AG04449 (cell line): ENCODE measurements around the gene NME3.

Experiments
- CTCF ChIA-PET: fragments of 350-600 bp; formaldehyde crosslinking; extraction: SDS; loops from one replicate; lab custom pipeline; 2021; ENCODE audit warnings: antibody characterized with exemption; lab: Yijun Ruan, JAX
- POLR2A ChIA-PET: fragments of 400-600, 350-600 bp; formaldehyde crosslinking; extraction: SDS; loops from one replicate; lab custom pipeline; 2020; ENCODE audit warnings: antibody characterized with exemption, inconsistent platforms; lab: Yijun Ruan, JAX
- DNase-seq: peaks from one replicate; pipeline ENCODE4 v3.0.0-alpha.2; 2010; ENCODE audit warnings: low read depth, low spot score
- H3K4me3 ChIP-seq: 2 replicates; pipeline ENCODE4 v1.5.1; 2011; ENCODE audit warnings: low read depth, mild to moderate bottlenecking, control low read depth, low read length
- TF ChIP-seq, protein P1 (sequence below): IDR thresholded peaks from one replicate; pipeline ENCODE4 v1.5.1; 2011; ENCODE audit warnings: mild to moderate bottlenecking, moderate library complexity, low read length, control low read depth, inconsistent platforms; ENCODE audit not compliant: insufficient read depth; ENCODE audit errors: missing control alignments

Gene NME3

DNA sequence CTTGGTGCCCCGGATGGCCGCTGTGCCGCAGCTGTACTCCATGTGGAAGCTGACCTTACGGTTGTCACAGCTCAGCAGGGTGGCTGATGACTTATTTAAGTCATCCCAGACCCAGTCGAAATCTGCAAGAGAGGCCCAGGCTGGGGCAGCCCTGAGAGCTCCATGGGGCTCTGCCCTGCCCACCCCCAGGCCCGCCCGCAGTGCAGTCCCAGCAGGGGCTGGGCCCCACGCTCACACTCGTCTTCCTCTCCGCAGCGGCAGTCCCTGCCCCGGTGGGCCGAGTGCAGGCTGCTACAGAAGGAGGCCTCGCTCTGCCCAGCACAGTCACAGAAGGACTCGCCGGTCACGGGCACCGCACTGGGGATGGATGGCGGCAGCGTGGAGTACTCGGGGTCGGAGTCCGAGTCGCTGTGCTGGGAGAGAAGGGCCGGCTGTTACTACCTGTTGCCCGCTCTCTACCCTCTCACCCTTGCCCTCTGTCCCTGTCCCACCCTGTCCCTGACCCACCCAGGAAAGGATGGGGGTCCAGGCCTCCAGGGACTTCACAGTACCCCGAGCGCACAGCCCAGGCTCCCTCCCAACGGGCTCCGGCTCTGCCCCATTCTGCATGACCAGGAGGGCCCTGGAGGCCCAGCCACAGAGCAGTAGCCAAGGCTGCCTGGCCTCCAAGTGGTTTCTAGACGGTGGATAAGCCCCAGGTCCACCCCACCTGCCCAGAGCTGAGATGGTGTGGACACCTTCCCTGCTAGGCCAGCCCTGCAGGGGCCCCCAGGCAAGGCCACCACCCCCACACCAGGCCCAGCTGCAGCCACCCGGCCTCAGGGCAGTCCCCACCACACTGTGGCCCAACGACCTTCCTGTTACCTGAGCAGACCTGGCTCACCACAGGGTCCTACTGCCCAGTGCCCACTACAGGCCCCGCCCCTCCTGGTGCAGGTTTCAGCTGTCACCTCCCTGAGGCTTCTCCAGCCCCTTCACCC, 7.1 kb upstream of the NME3 start:
- TF ChIP-seq, protein P1, sequence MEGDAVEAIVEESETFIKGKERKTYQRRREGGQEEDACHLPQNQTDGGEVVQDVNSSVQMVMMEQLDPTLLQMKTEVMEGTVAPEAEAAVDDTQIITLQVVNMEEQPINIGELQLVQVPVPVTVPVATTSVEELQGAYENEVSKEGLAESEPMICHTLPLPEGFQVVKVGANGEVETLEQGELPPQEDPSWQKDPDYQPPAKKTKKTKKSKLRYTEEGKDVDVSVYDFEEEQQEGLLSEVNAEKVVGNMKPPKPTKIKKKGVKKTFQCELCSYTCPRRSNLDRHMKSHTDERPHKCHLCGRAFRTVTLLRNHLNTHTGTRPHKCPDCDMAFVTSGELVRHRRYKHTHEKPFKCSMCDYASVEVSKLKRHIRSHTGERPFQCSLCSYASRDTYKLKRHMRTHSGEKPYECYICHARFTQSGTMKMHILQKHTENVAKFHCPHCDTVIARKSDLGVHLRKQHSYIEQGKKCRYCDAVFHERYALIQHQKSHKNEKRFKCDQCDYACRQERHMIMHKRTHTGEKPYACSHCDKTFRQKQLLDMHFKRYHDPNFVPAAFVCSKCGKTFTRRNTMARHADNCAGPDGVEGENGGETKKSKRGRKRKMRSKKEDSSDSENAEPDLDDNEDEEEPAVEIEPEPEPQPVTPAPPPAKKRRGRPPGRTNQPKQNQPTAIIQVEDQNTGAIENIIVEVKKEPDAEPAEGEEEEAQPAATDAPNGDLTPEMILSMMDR = no peak
- H3K4me3 ChIP-seq = no peak overlapping the region
- POLR2A ChIA-PET = interaction anchor here (0.7 kb wide), 1 partner anchor 11 kb away, joined by 4 read pairs; no protein-coding TSS in a partner anchor
- CTCF ChIA-PET = interaction anchor here (2.6 kb wide), 1 partner anchor 151 kb away, joined by 6 read pairs; no protein-coding TSS in a partner anchor
- DNase-seq = no peak

DNA sequence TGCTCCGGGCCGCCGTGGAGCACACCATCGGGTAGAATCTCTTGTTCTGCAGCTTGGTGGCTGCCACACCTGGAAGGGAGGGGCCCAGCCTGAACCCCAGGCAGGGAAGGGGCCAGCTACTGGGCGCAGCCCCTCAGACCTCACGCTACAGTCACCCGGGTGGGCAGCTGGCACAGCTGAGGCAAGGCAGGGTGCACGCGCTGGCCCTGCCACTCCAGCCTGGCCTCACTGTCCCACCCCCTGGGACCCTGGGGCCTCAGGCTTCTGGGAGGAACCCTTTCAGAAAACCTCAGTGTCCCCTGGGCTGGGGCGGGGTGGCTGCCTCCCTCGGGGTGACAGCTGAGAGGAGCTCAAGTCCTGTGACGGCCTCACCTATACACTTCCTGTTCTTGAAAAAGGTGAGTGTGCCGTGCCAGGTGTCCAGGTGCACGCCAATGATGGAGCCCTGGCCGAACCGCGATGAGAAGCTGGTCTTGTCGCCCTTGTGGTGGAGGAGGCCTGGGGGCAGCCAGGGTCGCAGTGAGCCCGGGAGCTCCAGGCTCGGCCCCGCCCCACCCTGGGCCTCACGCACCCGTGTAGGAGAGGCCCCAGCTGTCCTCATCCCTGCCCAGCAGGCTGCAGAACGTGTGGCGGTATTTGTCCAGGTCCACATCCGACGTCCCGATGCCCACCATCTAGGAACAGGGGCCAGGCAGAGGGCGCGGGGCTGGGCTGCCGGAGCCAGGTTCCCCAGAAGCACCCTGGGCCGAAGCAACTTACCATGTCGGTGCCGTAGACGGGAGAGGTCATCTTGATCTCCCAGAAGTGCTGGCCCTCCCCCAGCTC, 6.2 kb upstream of the NME3 start:
- TF ChIP-seq, protein P1 = no peak
- no peak overlapping the region for H3K4me3 ChIP-seq
- ChIA-PET CTCF (interaction anchor here (2.6 kb wide), 1 partner anchor 151 kb away, joined by 6 read pairs; no protein-coding TSS in a partner anchor), POLR2A (interaction anchor here (0.7 kb wide), 1 partner anchor 10 kb away, joined by 4 read pairs; no protein-coding TSS in a partner anchor)
- DNase-seq = no peak

DNA sequence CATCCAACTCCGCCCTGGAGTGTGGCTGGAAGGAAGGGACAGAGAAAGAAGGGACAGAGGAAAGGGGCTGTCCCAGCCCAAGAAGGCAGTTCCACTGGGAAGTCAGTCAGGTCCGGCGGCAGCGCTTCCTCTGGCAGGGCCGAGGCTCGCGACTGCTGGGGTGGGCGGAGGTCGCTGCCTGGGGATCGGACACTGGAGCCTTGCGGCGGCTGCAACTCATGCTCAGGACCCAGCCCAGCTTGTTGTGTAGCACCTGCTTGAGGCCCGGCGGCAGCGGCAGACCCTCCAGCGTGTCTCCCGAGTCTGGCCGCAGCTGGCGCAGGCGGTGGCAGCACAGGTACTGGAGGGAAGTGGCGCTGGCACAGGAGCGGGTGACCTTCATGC, 5.6 kb upstream of the NME3 start:
- DNase-seq = no peak
- ChIA-PET CTCF (interaction anchor here (2.6 kb wide), 1 partner anchor 152 kb away, joined by 6 read pairs; no protein-coding TSS in a partner anchor), POLR2A (no interaction called here)
- no peak overlapping the region for H3K4me3 ChIP-seq
- TF ChIP-seq, protein P1 = no peak

DNA sequence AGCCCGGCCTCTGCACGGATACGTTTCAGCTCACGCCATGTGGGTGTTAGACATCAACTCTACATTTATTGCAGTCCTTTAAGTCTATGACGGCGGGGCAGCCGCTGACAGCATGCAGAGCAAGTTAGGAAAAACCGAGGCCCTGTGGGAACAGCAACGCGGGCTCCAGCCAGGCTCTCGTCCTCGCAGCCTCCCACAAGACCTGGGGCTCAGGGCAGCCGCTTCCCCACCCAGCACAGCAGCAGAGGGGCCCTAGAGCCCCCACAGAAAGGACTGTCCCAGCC, 5.3 kb upstream of the NME3 start:
- CTCF ChIA-PET = no interaction called here
- POLR2A ChIA-PET = no interaction called here
- H3K4me3 ChIP-seq = no peak overlapping the region
- TF ChIP-seq, protein P1 = no peak
- no peak for DNase-seq

DNA sequence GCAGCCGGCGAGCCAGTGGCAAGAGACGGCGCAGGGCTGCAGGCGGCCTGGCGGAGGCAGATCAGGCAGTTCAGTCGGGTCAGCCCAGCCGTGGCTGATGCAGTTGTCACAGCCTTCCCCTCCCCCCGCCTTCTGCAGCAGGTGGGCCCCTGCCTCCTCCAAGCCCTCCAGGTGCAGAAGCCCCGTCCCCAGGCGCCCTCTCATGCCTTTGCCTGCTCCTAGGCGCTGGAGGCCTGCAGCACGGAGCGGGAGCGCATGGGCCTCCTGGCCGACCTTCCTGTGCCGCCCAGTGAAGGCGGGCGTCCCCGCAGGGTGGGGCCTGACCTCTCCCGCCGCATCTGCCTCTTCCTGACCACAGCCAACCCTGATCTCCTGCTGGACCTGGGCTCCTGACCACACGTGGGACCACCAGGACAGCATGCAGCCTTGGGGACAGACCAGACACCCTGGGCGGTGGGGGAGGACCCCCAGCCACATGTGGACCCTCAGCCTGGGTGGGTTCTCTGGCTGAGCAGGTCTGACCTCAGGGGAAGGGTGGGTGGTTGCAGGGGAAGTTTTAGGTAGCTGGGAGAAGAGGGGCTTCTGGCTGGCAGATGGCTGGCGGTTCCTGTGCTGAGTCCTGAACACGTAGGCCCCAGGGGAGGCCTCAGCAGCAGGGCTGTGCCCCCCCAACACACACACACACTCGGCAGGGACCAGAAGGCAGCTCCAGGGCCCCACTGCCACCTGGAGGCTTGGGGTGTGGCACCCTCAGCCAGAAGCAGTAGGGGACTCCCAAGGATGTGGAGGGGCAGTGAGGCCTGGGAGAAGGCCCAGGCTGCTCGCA, 4.7 kb upstream of the NME3 start:
- CTCF ChIA-PET = interaction anchor here (3.0 kb wide), 1 partner anchor 70 kb away, joined by 13 read pairs; the partner anchor contains the start of gene MAPK8IP3
- no peak for DNase-seq
- POLR2A ChIA-PET = interaction anchor here (0.7 kb wide), 1 partner anchor 189 kb away, joined by 3 read pairs; the partner anchor contains the start of gene RPS2
- H3K4me3 ChIP-seq = no peak overlapping the region
- TF ChIP-seq, protein P1 = no peak
